Left ventricle myocardium inferior (tissue), 1 donor: ENCODE measurements around the gene VCL. TPM values are rescaled to one million over a fixed set of nuclear protein-coding genes. Genes with fewer than 3 reads are reported as not detected.

Experiments used
- DNase-seq: peaks from one replicate; pipeline ENCODE4 v3.0.0-alpha.2; 2020
- H3K27ac ChIP-seq: fragments of 200-600 bp; replicated peaks from 2 replicates; pipeline ENCODE4 v1.8.0; 2021
- H3K27me3 ChIP-seq: fragments of 200-600 bp; 2 replicates; pipeline ENCODE4 v1.8.0; 2021; ENCODE audit warnings: low read depth
- H3K36me3 ChIP-seq: fragments of 200-600 bp; 2 replicates; pipeline ENCODE4 v1.8.0; 2021
- H3K4me1 ChIP-seq: fragments of 200-600 bp; 2 replicates; pipeline ENCODE4 v1.8.0; 2021
- H3K4me3 ChIP-seq: fragments of 200-600 bp; 2 replicates; pipeline ENCODE4 v1.8.0; 2021; ENCODE audit warnings: mild to moderate bottlenecking, moderate library complexity
- H3K9me3 ChIP-seq: fragments of 200-600 bp; replicated peaks from 2 replicates; pipeline ENCODE4 v1.8.0; 2021
- CTCF ChIP-seq: fragments of 200-600 bp; IDR thresholded peaks from 2 replicates; pipeline ENCODE4 v1.8.0; 2021; ENCODE audit warnings: antibody characterized with exemption, mild to moderate bottlenecking, borderline replicate concordance
- intact Hi-C: fragments of 100-400 bp; cut with micrococcal nuclease; formaldehyde crosslinking; loops from one replicate; pipeline ENCODE4 v1.11.0; 2022
- total RNA-seq: library from RNA; stranded (reverse); fragmentation: NEBNext Ultra II Directional; extraction: Animal tissue kit (Norgen Biotek cat#: 25700); gene quantifications from one replicate; pipeline ENCODE4 v1.2.1, GENCODE V29; 2021
- donor health status: DM: no; HTN: yes; CAD: no; lungs with severe emphysema.

The VCL gene
- total RNA-seq, 1 donor from 2014 or later, result 227 TPM

GRCh38 chr10:74088722-74089121 is 90.8 kb downstream of the VCL start:
- no peak overlapping the region for H3K4me3 ChIP-seq
- H3K4me1 ChIP-seq, result peaks cover 15% of the 10 kb centered on the region
- no peak for TF ChIP-seq CTCF
- intact Hi-C loops, result loop anchor here (10.0 kb wide), 1 partner anchor 84 kb away; no protein-coding TSS in a partner anchor
- H3K9me3 ChIP-seq, result no peaks in the 10 kb centered on the region
- H3K36me3 ChIP-seq, result peaks cover 95% of the 10 kb centered on the region
- no peaks in the 10 kb centered on the region for H3K27me3 ChIP-seq
- no peak for DNase-seq
- H3K27ac ChIP-seq, result no peak overlapping the region

- H3K27ac ChIP-seq, result no peak overlapping the region
- peaks cover 99% of the 10 kb centered on the region for H3K36me3 ChIP-seq
- H3K4me3 ChIP-seq, result no peak overlapping the region
- no peaks in the 10 kb centered on the region for H3K9me3 ChIP-seq
- no peaks in the 10 kb centered on the region for H3K4me1 ChIP-seq
- intact Hi-C loops, result no loop called here
- TF ChIP-seq CTCF, result no peak
- no peaks in the 10 kb centered on the region for H3K27me3 ChIP-seq
- DNase-seq, result no peak
Measured at GRCh38 chr10:74092372-74092771, 94.5 kb downstream of the VCL start.

GRCh38 chr10:74093530-74094164 is 95.7 kb downstream of the VCL start:
- Histone ChIP-seq H3K4me1 (no peaks in the 10 kb centered on the region), H3K4me3 (no peak overlapping the region), H3K27ac (no peak overlapping the region), H3K36me3 (peaks cover 100% of the 10 kb centered on the region), H3K9me3 (no peaks in the 10 kb centered on the region), H3K27me3 (no peaks in the 10 kb centered on the region)
- DNase-seq, result no peak
- TF ChIP-seq CTCF, result no peak
- intact Hi-C loops, result no loop called here

GRCh38 chr10:74094231-74094630 is 96.3 kb downstream of the VCL start:
- TF ChIP-seq CTCF, result no peak
- intact Hi-C loops, result no loop called here

GRCh38 chr10:74096777-74097176 is 98.9 kb downstream of the VCL start:
- H3K36me3 ChIP-seq, result peaks cover 98% of the 10 kb centered on the region
- no peak overlapping the region for H3K4me3 ChIP-seq
- H3K9me3 ChIP-seq, result no peaks in the 10 kb centered on the region
- no peaks in the 10 kb centered on the region for H3K4me1 ChIP-seq
- no peaks in the 10 kb centered on the region for H3K27me3 ChIP-seq
- no peak for DNase-seq
- intact Hi-C loops, result no loop called here
- no peak overlapping the region for H3K27ac ChIP-seq
- no peak for TF ChIP-seq CTCF

More at GRCh38 chr10:74094231-74094630, 96.3 kb downstream of the VCL start:
- no peak for DNase-seq
- no peak overlapping the region for H3K27ac ChIP-seq
- H3K36me3 ChIP-seq, result peaks cover 100% of the 10 kb centered on the region
- no peaks in the 10 kb centered on the region for H3K9me3 ChIP-seq
- H3K27me3 ChIP-seq, result no peaks in the 10 kb centered on the region
- H3K4me3 ChIP-seq, result no peak overlapping the region
- no peaks in the 10 kb centered on the region for H3K4me1 ChIP-seq
